B cell (primary cell): Measurements from ENCODE around the gene WDR83. TPM values are rescaled to one million over a fixed set of nuclear protein-coding genes. Genes with fewer than 3 reads are reported as not detected.

ENCODE experiments used
- ATAC-seq: fragments of 200-7000 bp; cut with Tn5 transposase; one replicate; pipeline ENCODE4 v1.10.0; 2021; ENCODE audit warnings: low read depth, mild to moderate bottlenecking, moderate number of reproducible peaks, moderate library complexity
- CTCF ChIA-PET: fragments of 350-600 bp; sonication (Branson Sonifier 250); formaldehyde crosslinking; loops from one replicate; lab custom pipeline; 2021; ENCODE audit warnings: antibody characterized with exemption, inconsistent platforms; lab: Charles Lee
- POLR2A ChIA-PET: fragments of 350-600 bp; sonication (Branson Sonifier 250); formaldehyde crosslinking; loops from one replicate; lab custom pipeline; 2021; ENCODE audit warnings: antibody characterized with exemption; lab: Charles Lee
- DNase-seq: peaks from one replicate; pipeline ENCODE4 v3.0.0; 2013
- H2AFZ ChIP-seq: 2 replicates; pipeline ENCODE4 v1.6.1; 2012; ENCODE audit warnings: mild to moderate bottlenecking, low read depth, low read length; ENCODE audit not compliant: insufficient read depth, poor library complexity, severe bottlenecking
- H3K27ac ChIP-seq, 2 donors: 1 replicate in 1 of 2; 2 replicates in 1 of 2; pipeline ENCODE4 v1.5.1; 2012 to 2013; ENCODE audit warnings: low read length in 2 of 2, mild to moderate bottlenecking in 2 of 2, moderate library complexity in 1 of 2
- H3K27me3 ChIP-seq, 4 experiments: fragments of 200-600 bp in 1 of 4; sonication (generic) in 1 of 4; replicated peaks in 1 of 4; 1 replicate in 2 of 4; 2 replicates in 2 of 4; pipeline versions ENCODE4 v1.6.1 to v1.7.0; 2013 to 2016; ENCODE audit warnings: low read length in 3 of 4, mild to moderate bottlenecking in 2 of 4, mixed read lengths in 1 of 4, moderate library complexity in 1 of 4; ENCODE audit not compliant: insufficient read depth in 4 of 4, control insufficient read depth in 3 of 4; ENCODE audit errors: control extremely low read depth in 1 of 4
- H3K36me3 ChIP-seq, 2 experiments: replicated peaks in 1 of 2; 1 replicate in 1 of 2; 2 replicates in 1 of 2; pipeline versions ENCODE4 v1.6.1 to v1.7.1; 2013; ENCODE audit warnings: low read length in 1 of 2; ENCODE audit not compliant: insufficient read depth in 2 of 2, control insufficient read depth in 1 of 2; ENCODE audit errors: control extremely low read depth in 1 of 2, extremely low read depth in 1 of 2
- H3K4me1 ChIP-seq, 2 donors: fragments of 200-600 bp in 1 of 2; sonication (generic) in 1 of 2; 1 replicate in 1 of 2; 2 replicates in 1 of 2; pipeline versions ENCODE4 v1.5.1 to v1.6.1; 2013 to 2017; ENCODE audit warnings: low read length in 2 of 2; ENCODE audit not compliant: control insufficient read depth in 2 of 2, insufficient read depth in 2 of 2
- H3K4me2 ChIP-seq: replicated peaks from 2 replicates; pipeline ENCODE3; 2012; ENCODE audit warnings: mild to moderate bottlenecking, low read depth, low read length; ENCODE audit not compliant: poor library complexity, severe bottlenecking
- H3K4me3 ChIP-seq, 5 experiments: fragments of 200-600 bp in 1 of 5; sonication (generic) in 1 of 5; 1 replicate in 3 of 5; 2 replicates in 2 of 5; pipeline versions ENCODE4 v1.5.1 to v1.7.0; 2011 to 2016; ENCODE audit warnings: low read length in 4 of 5, mild to moderate bottlenecking in 4 of 5, low read depth in 2 of 5, control low read depth in 1 of 5, moderate library complexity in 1 of 5; ENCODE audit not compliant: insufficient read depth in 1 of 5; ENCODE audit errors: control extremely low read depth in 1 of 5, extremely low read depth in 1 of 5
- H3K79me2 ChIP-seq: fragments of 200-600 bp; sonication (generic); one replicate; pipeline ENCODE4 v1.6.0; 2016; ENCODE audit warnings: low read length; ENCODE audit not compliant: control insufficient read depth, insufficient read depth
- H3K9ac ChIP-seq: fragments of 200-600 bp; sonication (generic); 2 replicates; pipeline ENCODE4 v1.6.1; 2017; ENCODE audit warnings: mild to moderate bottlenecking, low read length, moderate library complexity
- H3K9me3 ChIP-seq, 3 donors: one replicate each; pipeline versions ENCODE4 v1.6.1 to v1.7.1; 2013; ENCODE audit warnings: low read length in 2 of 3; ENCODE audit not compliant: control insufficient read depth in 2 of 3, insufficient read depth in 1 of 3; ENCODE audit errors: control extremely low read depth in 1 of 3
- H4K20me1 ChIP-seq: 2 replicates; pipeline ENCODE4 v1.6.0; 2012; ENCODE audit warnings: mild to moderate bottlenecking, low read length; ENCODE audit not compliant: insufficient read depth, control insufficient read depth, poor library complexity, severe bottlenecking
- H3K27ac Mint-ChIP-seq: one replicate; pipeline ENCODE4 v1.8.0; 2021; ENCODE audit warnings: mixed read lengths
- H3K27me3 Mint-ChIP-seq: one replicate; pipeline ENCODE4 v1.8.0; 2021; ENCODE audit warnings: mixed read lengths
- H3K4me1 Mint-ChIP-seq: one replicate; pipeline ENCODE4 v1.8.0; 2021; ENCODE audit warnings: mixed read lengths
- H3K4me3 Mint-ChIP-seq: one replicate; pipeline ENCODE4 v1.8.0; 2021; ENCODE audit warnings: mixed read lengths
- H3K9me3 Mint-ChIP-seq: one replicate; pipeline ENCODE4 v1.8.0; 2022; ENCODE audit warnings: mixed read lengths; ENCODE audit not compliant: insufficient read depth
- CTCF ChIP-seq: fragments of 200-600 bp; IDR thresholded peaks from one replicate; pipeline ENCODE4 v1.8.0; 2022; ENCODE audit warnings: antibody characterized with exemption, mild to moderate bottlenecking
- EZH2 ChIP-seq: IDR thresholded peaks from 2 replicates; pipeline ENCODE4 v1.6.1; 2012; ENCODE audit warnings: borderline replicate concordance, low read depth, mild to moderate bottlenecking, moderate library complexity, low read length; ENCODE audit not compliant: insufficient read depth, poor library complexity, severe bottlenecking
- WGBS: methylation state at CpG from one replicate; pipeline ENCODE4 v1.1.5; 2013; ENCODE audit warnings: missing lambda C conversion rate; ENCODE audit not compliant: insufficient coverage; 5-methylcytosine and 5-hydroxymethylcytosine counted together
- intact Hi-C: fragments of 100-400 bp; cut with micrococcal nuclease; formaldehyde crosslinking; loops from one replicate; pipeline ENCODE4 v1.10.0; 2022
- polyA plus RNA-seq: library from polyadenylated mRNA; depleted of rRNA; stranded (reverse); fragments of >200 nt; gene quantifications from 2 replicates; pipeline ENCODE4 v1.2.3, GENCODE V29; 2012
- total RNA-seq, 2 donors: library from RNA; stranded (reverse); fragments of 120-200 nt in 1 of 2; gene quantifications; 1 replicate in 1 of 2; 2 replicates in 1 of 2; pipeline versions ENCODE4 v1.2.3 to v1.2.4, GENCODE V29; 2013 to 2022

Gene WDR83
- total and polyA plus RNA-seq, 2 donors (not counting 1 experiment from before 2014, with no cell fraction given) = 16.3 to 24.6 TPM

- H3K27me3 Mint-ChIP-seq = no peaks in the 10 kb centered on the region
- peaks cover 23% of the 10 kb centered on the region for H3K4me1 Mint-ChIP-seq
- intact Hi-C loops = loop anchor here (1.0 kb wide), 2 partner anchors 112 to 171 kb away; no protein-coding TSS in a partner anchor
Observed at GRCh38 chr19:12675940-12676339, 9.3 kb downstream of the WDR83 start.

More at GRCh38 chr19:12675940-12676339, 9.3 kb downstream of the WDR83 start:
- Histone ChIP-seq H3K27ac (no peak overlapping the region), H3K4me2 (no peak overlapping the region), H3K27me3 (no peaks in the 10 kb centered on the region), H3K4me1 (peaks cover 9 to 16% of the 10 kb centered on the region in 2 donors), H2AFZ (no peak overlapping the region), H3K79me2 (peaks cover 53% of the 10 kb centered on the region), H3K36me3 (peaks cover 6 to 64% of the 10 kb centered on the region in 2 experiments), H3K9me3 (no peaks in the 10 kb centered on the region), H3K9ac (no peak overlapping the region), H3K4me3 (no peak overlapping the region), H4K20me1 (peaks cover 56% of the 10 kb centered on the region)
- POLR2A ChIA-PET = interaction anchor here (0.8 kb wide), 1 partner anchor 20 kb away, joined by 3 read pairs; the partner anchor contains the start of gene FBXW9
- no peak for ATAC-seq
- Mint-ChIP-seq H3K9me3 (no peaks in the 10 kb centered on the region), H3K4me3 (no peak overlapping the region), H3K27ac (no peak overlapping the region)
- DNase-seq = no peak
- 94% methylated on average over 15 of the region's 15 CpGs for WGBS
- TF ChIP-seq CTCF = no peak
- no peak for TF ChIP-seq EZH2
- CTCF ChIA-PET = interaction anchor here (0.6 to 4.6 kb wide), 15 partner anchors 10 to 327 kb away, joined by 3 to 30 read pairs (median 4); partner anchors contain the start of genes FBXW9, MAN2B1 and WDR83
